HepG2 (cell line): ENCODE results near the gene PCLO.

Experiments
- ATRX ChIP-seq: sonication (generic); formaldehyde crosslinking; IDR thresholded peaks from 2 replicates; pipeline ENCODE4 v1.4.0; 2020; ENCODE audit warnings: missing genetic modification reagents, borderline replicate concordance
- CCDC6 ChIP-seq: sonication (generic); formaldehyde crosslinking; IDR thresholded peaks from 2 replicates; pipeline ENCODE4 v1.8.1; 2022; ENCODE audit warnings: mild to moderate bottlenecking, missing genetic modification reagents, moderate library complexity
- CTCF ChIP-seq: sonication (generic); formaldehyde crosslinking; IDR thresholded peaks from 2 replicates; pipeline ENCODE4 v1.5.0; 2020; ENCODE audit warnings: mild to moderate bottlenecking, missing genetic modification reagents, moderate library complexity
- HMG20A ChIP-seq: IDR thresholded peaks from 2 replicates; pipeline ENCODE4 v1.6.1; 2016; ENCODE audit warnings: borderline replicate concordance
- HMGA1 ChIP-seq: sonication (generic); formaldehyde crosslinking; conservative IDR thresholded peaks from 2 replicates; pipeline ENCODE4 v1.4.0; 2020; ENCODE audit warnings: missing genetic modification reagents
- NR2C2 ChIP-seq: sonication (generic); formaldehyde crosslinking; IDR thresholded peaks from 2 replicates; pipeline ENCODE4 v1.4.0; 2020; ENCODE audit warnings: missing genetic modification reagents, mild to moderate bottlenecking, moderate library complexity, borderline replicate concordance
- PBX2 ChIP-seq: IDR thresholded peaks from 2 replicates; pipeline ENCODE4 v1.6.1; 2016; ENCODE audit warnings: control low read depth
- POLR2A ChIP-seq, 2 experiments: IDR thresholded peaks; 2 replicates each; pipeline ENCODE4 v1.6.1; 2011; ENCODE audit warnings: low read depth in 2 of 2, low read length in 2 of 2, mild to moderate bottlenecking in 1 of 2, moderate library complexity in 1 of 2; ENCODE audit not compliant: insufficient read depth in 1 of 2
- SP1 ChIP-seq, 2 experiments: fragments of 450-650 bp in 1 of 2; sonication (generic) in 1 of 2; formaldehyde crosslinking in 1 of 2; IDR thresholded peaks; 2 replicates each; pipeline versions ENCODE4 v1.4.0 to v1.6.1; 2016 to 2020; ENCODE audit warnings: missing genetic modification reagents in 1 of 2
- STAT6 ChIP-seq: sonication (generic); formaldehyde crosslinking; IDR thresholded peaks from 2 replicates; pipeline ENCODE4 v1.4.0; 2020; ENCODE audit warnings: missing genetic modification reagents, mild to moderate bottlenecking, borderline replicate concordance
- ZNF563 ChIP-seq: sonication (generic); formaldehyde crosslinking; IDR thresholded peaks from 2 replicates; pipeline ENCODE4 v1.8.0; 2022; ENCODE audit warnings: mild to moderate bottlenecking, moderate library complexity, missing genetic modification reagents
- ZNF597 ChIP-seq: sonication (generic); formaldehyde crosslinking; IDR thresholded peaks from 2 replicates; pipeline ENCODE4 v1.5.0; 2020; ENCODE audit warnings: missing genetic modification reagents
- ZSCAN29 ChIP-seq: sonication (generic); formaldehyde crosslinking; conservative IDR thresholded peaks from 2 replicates; pipeline ENCODE4 v1.4.0; 2020; ENCODE audit warnings: mild to moderate bottlenecking, missing genetic modification reagents

- TF ChIP-seq ZNF563 (CRISPR knock-in tag): no peak
- no peak for TF ChIP-seq NR2C2 (CRISPR knock-in tag)
- no peak for TF ChIP-seq SP1 (IDR thresholded peaks at IDR 0.05)
- no peak for TF ChIP-seq SP1 (CRISPR knock-in tag; IDR thresholded peaks at IDR 0.05)
- TF ChIP-seq CTCF (CRISPR knock-in tag): no peak
- no peak for TF ChIP-seq PBX2 (CRISPR knock-in tag)
- no peak for TF ChIP-seq HMG20A (CRISPR knock-in tag)
- TF ChIP-seq ZSCAN29: no peak
- TF ChIP-seq CCDC6: no peak
- TF ChIP-seq ATRX: no peak
- no peak for TF ChIP-seq STAT6
- no peak for TF ChIP-seq ZNF597 (CRISPR knock-in tag)
- TF ChIP-seq POLR2A (IDR thresholded peaks at IDR 0.05; ENCODE audit: insufficient read depth in 1 of 2, low read depth in 2 of 2, low read length in 2 of 2): no peak
- TF ChIP-seq HMGA1: no peak
Measured at GRCh38 chr7:83201355-83201754, 38.7 kb upstream of the PCLO start.
